ENCODE measurements around the gene CDH23. TPM values are rescaled to one million over a fixed set of nuclear protein-coding genes. Genes with fewer than 3 reads are reported as not detected.

CDH23 gene
- total RNA-seq, 1 experiment from 2014 or later: 2.9 TPM

DNA sequence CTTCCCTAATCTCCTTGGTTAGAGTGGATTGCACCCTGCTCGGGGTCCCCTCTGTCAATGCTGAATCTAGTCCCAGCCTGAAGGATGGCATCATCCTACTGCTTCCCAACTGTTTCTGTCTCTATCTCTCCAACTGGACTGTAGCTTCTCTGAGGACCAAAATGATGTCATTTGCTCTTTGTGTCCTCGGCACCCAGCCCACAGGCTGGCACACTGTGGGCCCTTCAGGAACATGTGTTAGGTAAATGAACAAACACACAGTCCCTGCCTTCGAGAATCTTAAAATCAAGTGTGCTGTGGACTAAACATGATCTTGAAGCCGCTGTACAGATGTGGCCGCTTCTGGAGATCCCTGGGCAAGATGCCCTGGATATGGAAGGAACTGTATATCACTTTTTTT is 5.0 kb upstream of the CDH23 start:
- H3K27ac Mint-ChIP-seq: no peak overlapping the region
- peaks cover 23% of the 10 kb centered on the region for H3K27me3 Mint-ChIP-seq (ENCODE audit: low read depth)
- no peak overlapping the region for H3K4me3 Mint-ChIP-seq
- no peaks in the 10 kb centered on the region for H3K36me3 Mint-ChIP-seq
- no peaks in the 10 kb centered on the region for H3K9me3 Mint-ChIP-seq
- ATAC-seq (no peak), DNase-seq (ENCODE audit: low spot score) (no peak)
- peaks cover 7% of the 10 kb centered on the region; the same call in 1 of the 2 replicates for H3K4me1 Mint-ChIP-seq
- CTCF ChIA-PET: interaction anchor here (1.0 to 8.8 kb wide), 5 partner anchors 15 to 488 kb away, joined by 4 to 120 read pairs (median 6); partner anchors contain the start of gene SLC29A3
- TF ChIP-seq MYBL2 (CRISPR knock-in tag; IDR thresholded peaks at IDR 0.05): no peak
- TF ChIP-seq, protein P1, sequence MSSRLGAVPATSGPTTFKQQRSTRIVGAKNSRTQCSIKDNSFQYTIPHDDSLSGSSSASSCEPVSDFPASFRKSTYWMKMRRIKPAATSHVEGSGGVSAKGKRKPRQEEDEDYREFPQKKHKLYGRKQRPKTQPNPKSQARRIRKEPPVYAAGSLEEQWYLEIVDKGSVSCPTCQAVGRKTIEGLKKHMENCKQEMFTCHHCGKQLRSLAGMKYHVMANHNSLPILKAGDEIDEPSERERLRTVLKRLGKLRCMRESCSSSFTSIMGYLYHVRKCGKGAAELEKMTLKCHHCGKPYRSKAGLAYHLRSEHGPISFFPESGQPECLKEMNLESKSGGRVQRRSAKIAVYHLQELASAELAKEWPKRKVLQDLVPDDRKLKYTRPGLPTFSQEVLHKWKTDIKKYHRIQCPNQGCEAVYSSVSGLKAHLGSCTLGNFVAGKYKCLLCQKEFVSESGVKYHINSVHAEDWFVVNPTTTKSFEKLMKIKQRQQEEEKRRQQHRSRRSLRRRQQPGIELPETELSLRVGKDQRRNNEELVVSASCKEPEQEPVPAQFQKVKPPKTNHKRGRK (CRISPR knock-in tag; IDR thresholded peaks at IDR 0.05; ENCODE audit: borderline replicate concordance): no peak
- no peak for TF ChIP-seq TCF7 (CRISPR knock-in tag; IDR thresholded peaks at IDR 0.05; ENCODE audit: low read depth)
- no peak for TF ChIP-seq ZNF416 (CRISPR knock-in tag; IDR thresholded peaks at IDR 0.05)
- TF ChIP-seq ESRRA (CRISPR knock-in tag; IDR thresholded peaks at IDR 0.05; ENCODE audit: borderline replicate concordance): no peak
- no peak for TF ChIP-seq ZNF121 (CRISPR knock-in tag; IDR thresholded peaks at IDR 0.05)
- TF ChIP-seq, protein P2, sequence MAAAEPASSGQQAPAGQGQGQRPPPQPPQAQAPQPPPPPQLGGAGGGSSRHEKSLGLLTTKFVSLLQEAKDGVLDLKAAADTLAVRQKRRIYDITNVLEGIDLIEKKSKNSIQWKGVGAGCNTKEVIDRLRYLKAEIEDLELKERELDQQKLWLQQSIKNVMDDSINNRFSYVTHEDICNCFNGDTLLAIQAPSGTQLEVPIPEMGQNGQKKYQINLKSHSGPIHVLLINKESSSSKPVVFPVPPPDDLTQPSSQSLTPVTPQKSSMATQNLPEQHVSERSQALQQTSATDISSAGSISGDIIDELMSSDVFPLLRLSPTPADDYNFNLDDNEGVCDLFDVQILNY (CRISPR knock-in tag; IDR thresholded peaks at IDR 0.05): no peak
- no peak for TF ChIP-seq NFATC4 (CRISPR knock-in tag; IDR thresholded peaks at IDR 0.05)
- no peak for TF ChIP-seq USF2 (CRISPR knock-in tag; IDR thresholded peaks at IDR 0.05)
- TF ChIP-seq PREB (CRISPR knock-in tag; IDR thresholded peaks at IDR 0.05; ENCODE audit: borderline replicate concordance): no peak
- TF ChIP-seq ERG (CRISPR knock-in tag; IDR thresholded peaks at IDR 0.05): no peak
- TF ChIP-seq JAZF1 (CRISPR knock-in tag; IDR thresholded peaks at IDR 0.05): no peak
- TF ChIP-seq ZNF138 (CRISPR knock-in tag; conservative IDR thresholded peaks at IDR 0.05): no peak
- TF ChIP-seq NFE2L1 (CRISPR knock-in tag; IDR thresholded peaks at IDR 0.05): no peak
- TF ChIP-seq HMGA2 (CRISPR knock-in tag; IDR thresholded peaks at IDR 0.05): no peak
- TF ChIP-seq, protein P3, sequence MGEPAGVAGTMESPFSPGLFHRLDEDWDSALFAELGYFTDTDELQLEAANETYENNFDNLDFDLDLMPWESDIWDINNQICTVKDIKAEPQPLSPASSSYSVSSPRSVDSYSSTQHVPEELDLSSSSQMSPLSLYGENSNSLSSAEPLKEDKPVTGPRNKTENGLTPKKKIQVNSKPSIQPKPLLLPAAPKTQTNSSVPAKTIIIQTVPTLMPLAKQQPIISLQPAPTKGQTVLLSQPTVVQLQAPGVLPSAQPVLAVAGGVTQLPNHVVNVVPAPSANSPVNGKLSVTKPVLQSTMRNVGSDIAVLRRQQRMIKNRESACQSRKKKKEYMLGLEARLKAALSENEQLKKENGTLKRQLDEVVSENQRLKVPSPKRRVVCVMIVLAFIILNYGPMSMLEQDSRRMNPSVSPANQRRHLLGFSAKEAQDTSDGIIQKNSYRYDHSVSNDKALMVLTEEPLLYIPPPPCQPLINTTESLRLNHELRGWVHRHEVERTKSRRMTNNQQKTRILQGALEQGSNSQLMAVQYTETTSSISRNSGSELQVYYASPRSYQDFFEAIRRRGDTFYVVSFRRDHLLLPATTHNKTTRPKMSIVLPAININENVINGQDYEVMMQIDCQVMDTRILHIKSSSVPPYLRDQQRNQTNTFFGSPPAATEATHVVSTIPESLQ (CRISPR knock-in tag; IDR thresholded peaks at IDR 0.05): no peak
- no peak for TF ChIP-seq SMAD4 (CRISPR knock-in tag; IDR thresholded peaks at IDR 0.05)
- no peak for TF ChIP-seq IRF2 (CRISPR knock-in tag; IDR thresholded peaks at IDR 0.05; ENCODE audit: borderline replicate concordance, low read depth)
- POLR2A ChIA-PET: no interaction called here

GRCh38 chr10:71392292-71392691 is 4.4 kb upstream of the CDH23 start:
- no peak for DNase-seq (ENCODE audit: low spot score)
- no peaks in the 10 kb centered on the region for H3K9me3 Mint-ChIP-seq
- H3K27me3 Mint-ChIP-seq (ENCODE audit: low read depth): peaks cover 27% of the 10 kb centered on the region
- H3K27ac Mint-ChIP-seq: no peak overlapping the region
- ChIA-PET POLR2A (no interaction called here), CTCF (interaction anchor here (0.6 to 8.8 kb wide), 4 partner anchors 75 to 316 kb away, joined by 5 to 120 read pairs (median 6); partner anchors contain the start of gene SLC29A3)
- H3K4me3 Mint-ChIP-seq: no peak overlapping the region
- no peaks in the 10 kb centered on the region for H3K36me3 Mint-ChIP-seq
- ATAC-seq: no peak
- H3K4me1 Mint-ChIP-seq: peaks cover 7% of the 10 kb centered on the region; the same call in 1 of the 2 replicates
- TF ChIP-seq TEAD1 (CRISPR knock-in tag; IDR thresholded peaks at IDR 0.05): no peak
- TF ChIP-seq SMAD3 (CRISPR knock-in tag; IDR thresholded peaks at IDR 0.05; ENCODE audit: borderline replicate concordance): no peak
- no peak for TF ChIP-seq ZSCAN18 (CRISPR knock-in tag; IDR thresholded peaks at IDR 0.05)
- no peak for TF ChIP-seq ZMAT4 (CRISPR knock-in tag; IDR thresholded peaks at IDR 0.05)
- TF ChIP-seq, protein P3 (CRISPR knock-in tag; IDR thresholded peaks at IDR 0.05): no peak
- no peak for TF ChIP-seq ATF1 (CRISPR knock-in tag; IDR thresholded peaks at IDR 0.05)

Measured in WTC11 (cell line).